Stimulated activated CD8-positive, alpha-beta memory T cell treated with anti-CD3 and anti-CD28 coated beads, Interleukin-7, amount 100 ng/mL, for 24 hours (primary cell): Measurements from ENCODE around the gene TREML1.
"Not testable (repeated sequence)": the region's sequence is repeated elsewhere in the genome, so short reads cannot be mapped to it uniquely, and the experiment has no call there.

Source experiments
- DNase-seq: peaks from one replicate; pipeline ENCODE4 v3.0.0-alpha.2; 2020; ENCODE audit warnings: low read depth

The TREML1 gene

GRCh38 chr6:41153992-41154625, at the start of gene TREML1:
Gene TREML1 (minus strand): TSS chr6:41154347. CDS start chr6:41154288, 59 bp downstream.
- no peak for DNase-seq

GRCh38 chr6:41201764-41202173, 47.6 kb upstream of the TREML1 start:
- no peak for DNase-seq

DNA sequence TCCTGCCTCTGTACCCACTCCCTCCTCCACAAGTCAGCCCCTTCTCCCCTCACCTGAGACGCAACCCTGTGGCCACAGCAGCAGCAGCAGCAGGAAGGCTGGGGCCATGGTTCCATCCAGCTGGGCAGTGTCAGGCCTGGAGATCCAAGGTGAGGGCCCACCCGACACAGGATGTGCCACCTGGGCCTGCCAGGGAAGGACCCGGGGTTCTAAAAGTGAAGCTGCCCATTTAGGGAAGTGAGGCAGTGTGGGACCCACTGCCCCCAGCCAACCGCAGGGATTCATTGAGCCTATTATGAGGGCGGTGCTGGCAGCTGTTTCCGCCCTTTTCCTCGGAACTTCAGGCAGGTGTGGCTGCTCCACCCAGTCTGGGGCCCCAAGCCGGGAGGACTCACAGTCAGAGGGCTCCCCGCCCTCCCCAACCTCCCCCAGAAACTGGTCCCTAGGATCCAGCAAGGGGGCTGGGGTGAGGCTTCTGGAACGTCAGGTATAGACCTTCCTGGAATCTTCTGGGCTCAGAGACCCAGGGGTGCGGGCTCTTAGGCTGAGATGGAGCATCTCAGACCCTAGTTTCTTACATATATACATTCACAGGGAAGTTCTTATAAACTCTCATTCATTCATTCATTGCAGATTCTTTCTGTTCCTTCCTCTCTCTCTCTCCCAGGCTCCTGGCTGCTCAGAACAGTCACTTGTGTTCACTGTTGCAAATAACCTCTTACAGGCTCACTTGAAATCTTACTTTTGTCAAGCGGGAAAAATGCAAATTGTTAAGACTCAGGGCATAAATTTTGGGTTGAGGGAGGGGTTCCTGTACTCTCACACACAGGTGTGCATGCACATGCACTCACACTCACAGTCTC, 47.0 kb upstream of the TREML1 start, which contains the start of gene TREML2:
Gene TREML2 (minus strand): TSS at position 249 of the 863 bp plus-strand sequence. CDS start 141 bp downstream, at position 108.
- no peak for DNase-seq

DNA sequence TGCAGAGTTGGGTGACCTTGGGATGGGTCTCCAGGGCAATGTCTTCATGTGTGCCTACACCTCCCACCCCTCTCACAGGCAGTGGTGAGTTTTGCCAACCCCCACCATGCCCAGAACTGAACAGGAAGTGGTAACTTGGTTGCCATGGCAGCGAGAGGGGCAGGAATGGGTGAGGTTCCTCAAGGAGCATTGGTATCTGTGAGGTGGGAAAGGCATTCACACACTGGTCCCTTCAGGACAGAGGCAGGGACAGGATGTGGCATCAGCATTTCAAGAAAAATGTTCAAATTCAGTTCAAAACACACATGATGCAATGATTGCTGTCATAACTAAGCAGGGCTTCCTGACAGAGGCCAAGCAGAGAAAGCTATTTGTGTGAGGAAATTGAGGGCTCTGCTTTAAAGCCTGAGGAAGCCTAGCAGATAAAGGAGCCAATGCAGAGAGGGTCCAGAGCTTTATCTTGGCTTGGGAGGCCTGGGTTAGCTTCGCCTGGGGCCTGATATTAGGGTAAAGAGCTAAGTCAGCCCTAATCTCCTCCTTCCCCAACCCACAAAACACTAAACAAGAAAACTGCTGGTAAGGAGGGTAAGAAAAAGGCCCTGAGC, 46.3 kb upstream of the TREML1 start:
- no peak for DNase-seq

DNA sequence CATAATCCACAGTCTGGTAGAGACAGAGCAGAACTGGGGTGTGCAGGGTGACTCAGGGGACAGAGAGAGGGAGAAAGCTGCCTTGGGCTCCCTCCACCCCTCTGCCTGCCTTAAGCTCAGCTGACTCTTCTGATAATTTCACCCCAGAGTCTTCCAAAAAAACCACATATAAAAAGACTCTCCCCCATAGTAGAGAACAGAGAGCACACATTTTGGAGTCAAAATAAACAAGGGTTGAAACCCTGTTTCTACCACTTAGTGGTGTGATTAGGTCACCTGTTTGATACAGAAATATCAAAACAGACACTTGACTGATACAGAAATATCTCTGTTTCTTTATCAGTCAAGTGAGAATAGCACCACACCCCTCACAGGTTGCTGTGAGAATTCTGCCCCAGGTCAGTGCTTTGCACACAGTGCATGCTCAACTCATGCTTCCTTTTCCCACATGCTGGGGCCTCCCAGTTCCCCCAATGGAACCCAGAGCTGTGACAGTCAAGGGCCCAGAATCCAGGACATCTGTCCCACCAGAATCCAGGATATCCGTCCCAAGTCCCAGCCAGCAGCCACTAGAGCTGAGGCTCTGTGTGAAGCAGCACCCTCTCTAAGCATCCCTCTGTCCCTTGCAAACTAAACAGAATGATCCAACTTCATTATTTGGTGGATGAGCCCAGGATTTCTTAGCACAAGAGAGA, 45.6 kb upstream of the TREML1 start:
- DNase-seq: no peak

DNA sequence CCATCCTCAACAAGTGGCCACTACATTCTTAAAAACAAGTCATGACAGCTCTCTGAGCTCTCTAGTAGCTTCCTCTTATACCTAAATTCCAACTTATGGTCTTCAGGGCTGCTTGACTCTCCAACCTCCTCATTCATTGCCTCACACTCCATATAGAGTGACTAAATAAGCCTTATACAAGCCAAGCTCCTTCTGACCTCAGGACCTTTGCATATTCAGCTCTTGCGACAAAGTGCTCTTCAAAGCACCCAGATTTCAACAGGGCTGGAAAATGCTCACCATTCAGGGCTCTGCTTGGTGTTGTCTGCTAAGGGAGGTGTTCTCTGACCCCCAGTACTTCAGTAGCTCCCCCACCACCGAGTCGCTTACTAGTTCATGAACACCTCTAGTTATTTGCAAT, 43.1 kb upstream of the TREML1 start:
- DNase-seq: no peak

GRCh38 chr6:41194386-41194785, 40.2 kb upstream of the TREML1 start:
- DNase-seq: no peak

DNA sequence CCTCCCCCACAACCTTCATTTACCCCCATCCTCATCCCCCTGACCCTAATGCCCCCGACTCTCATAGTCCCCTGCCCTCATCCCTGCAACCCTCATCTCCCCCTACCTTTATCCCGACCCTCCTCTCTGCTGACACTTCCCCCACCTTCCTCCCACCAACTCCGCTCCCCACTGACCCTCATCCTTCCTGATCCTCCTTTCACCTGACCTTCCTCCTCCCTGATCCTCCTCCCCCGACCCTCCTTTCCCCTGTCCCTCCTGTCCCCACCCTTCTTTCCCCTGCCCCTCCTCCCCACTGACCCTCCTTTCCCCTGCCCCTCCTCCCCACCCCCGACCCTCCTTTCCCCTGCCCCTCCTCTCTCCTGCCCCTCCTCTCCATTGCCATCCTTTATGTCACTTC, 39.7 kb upstream of the TREML1 start:
- DNase-seq: no peak

DNA sequence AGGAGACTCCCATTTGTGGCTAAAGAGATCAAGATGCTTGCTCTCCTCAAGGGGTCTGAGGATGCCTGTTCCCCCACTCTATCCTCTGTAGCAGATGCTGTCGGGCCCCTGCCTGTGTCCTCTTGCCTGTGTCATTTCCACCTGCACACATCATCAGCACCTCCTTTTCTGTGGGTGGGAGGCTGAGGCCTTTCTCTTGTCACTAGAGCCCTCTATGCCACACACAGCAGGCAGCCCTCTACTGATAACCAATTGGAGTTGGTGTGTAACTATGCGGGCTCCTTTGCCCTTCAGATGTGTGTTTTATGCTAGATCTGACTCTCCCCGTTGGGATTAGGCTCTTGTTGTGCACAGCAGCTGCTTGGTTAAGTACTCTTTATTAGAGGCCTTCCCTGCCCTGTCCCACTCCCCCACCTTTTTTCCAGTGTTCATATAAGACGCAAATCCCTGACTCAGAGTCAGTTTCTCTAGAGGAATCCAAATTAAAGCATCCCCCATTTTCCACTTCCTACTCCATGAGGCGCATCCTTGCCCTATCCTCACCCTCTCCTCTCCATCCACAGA, 39.1 kb upstream of the TREML1 start:
- no peak for DNase-seq

GRCh38 chr6:41191569-41191968, 37.4 kb upstream of the TREML1 start:
- no peak for DNase-seq

GRCh38 chr6:41190791-41191190, 36.6 kb upstream of the TREML1 start:
- DNase-seq: no peak

DNA sequence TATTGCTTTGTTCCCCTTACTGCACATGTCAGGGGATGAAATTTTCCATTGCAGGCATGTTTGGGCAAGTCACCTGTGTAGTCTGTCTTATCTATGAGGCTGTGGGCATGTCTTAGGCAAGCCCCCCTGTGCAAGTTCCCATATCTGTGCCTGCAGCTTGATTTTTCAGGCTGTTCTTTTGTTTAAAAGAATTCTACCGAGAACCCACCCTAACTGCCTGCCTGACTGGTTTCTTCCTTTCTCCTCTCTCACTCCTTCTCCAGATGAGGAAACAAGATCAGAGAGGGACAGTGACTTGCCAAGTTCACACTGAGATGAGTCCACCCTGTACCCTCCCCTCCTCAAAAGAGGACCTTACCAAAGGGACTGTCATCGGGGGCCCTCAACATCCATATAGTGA, 35.8 kb upstream of the TREML1 start:
- no peak for DNase-seq

DNA sequence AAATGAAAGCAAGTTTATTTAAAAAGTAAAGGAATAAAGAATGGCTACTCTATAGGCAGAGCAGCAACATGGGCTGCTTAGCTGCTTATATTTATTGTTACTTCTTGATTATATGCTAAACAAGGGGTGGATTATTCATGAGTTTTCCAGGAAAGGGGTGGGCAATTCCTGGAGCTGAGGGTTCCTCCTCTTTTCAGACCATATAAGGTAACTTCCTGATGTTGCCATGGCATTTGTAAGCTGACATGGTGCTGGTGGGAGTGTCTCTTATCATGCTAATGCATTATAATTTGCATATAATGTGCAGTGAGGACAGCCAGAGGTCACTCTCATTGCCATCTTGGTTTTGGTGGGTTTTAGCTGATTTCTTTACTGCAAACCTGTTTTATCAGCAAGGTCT, 34.9 kb upstream of the TREML1 start:
- DNase-seq: not testable (repeated sequence)

DNA sequence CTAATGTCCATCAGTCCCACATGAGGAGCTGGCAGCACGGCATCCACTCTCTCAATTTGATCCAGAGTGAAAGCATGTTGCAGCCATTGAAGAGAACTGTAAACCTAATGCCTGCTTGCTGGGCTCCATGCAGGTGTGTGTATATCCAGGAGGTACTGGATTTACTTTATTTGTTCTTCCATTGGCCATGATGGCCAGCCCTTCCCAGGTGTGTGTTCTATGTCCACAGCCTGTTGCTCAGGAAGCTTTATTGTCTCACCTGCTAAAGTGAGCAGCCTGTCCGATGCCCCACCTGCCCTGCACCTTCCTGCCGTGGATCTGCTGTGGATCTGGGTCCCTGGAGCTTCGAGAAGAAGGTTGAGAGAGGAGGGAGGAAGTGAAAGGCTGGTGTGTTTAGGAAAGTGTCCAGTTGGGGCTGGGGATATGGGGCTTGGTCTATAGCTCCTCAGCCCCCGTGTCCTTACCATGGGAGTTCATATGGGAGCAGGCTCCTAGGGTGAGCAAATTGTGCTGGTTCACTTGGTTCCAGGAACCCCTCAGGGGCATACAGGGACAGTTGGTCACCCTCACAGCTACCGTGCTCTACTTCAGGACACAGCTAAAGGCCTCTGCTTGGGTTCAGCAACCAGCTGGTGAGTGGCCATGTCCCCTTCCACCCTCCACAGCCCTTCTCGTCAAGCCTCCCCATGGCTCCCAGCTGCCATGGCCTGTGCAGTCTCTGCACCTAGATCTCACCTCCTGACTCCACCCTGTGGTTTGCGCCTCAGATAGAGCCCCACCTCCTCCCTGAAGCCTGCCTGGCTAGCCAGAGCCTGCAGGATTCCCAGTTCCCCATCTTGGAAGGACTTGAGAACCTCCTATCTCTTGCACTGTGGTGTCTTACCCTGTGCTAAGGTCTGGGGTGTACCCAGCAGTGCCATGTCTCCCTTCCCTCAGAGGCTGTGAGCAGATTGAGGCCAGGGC, 34.1 kb upstream of the TREML1 start:
- no peak for DNase-seq

GRCh38 chr6:41186031-41186562, 31.9 kb upstream of the TREML1 start:
- no peak for DNase-seq

- DNase-seq: no peak
Observed at GRCh38 chr6:41184761-41185160, 30.6 kb upstream of the TREML1 start.

GRCh38 chr6:41182069-41183034, 28.2 kb upstream of the TREML1 start:
- no peak for DNase-seq

GRCh38 chr6:41181566-41181965, 27.4 kb upstream of the TREML1 start:
- no peak for DNase-seq

GRCh38 chr6:41179163-41179562, 25.0 kb upstream of the TREML1 start:
- DNase-seq: no peak
